Testis (tissue), 3 donors: ENCODE data around the gene EIF2S2. TPM values are rescaled to one million over a fixed set of nuclear protein-coding genes. Genes with fewer than 3 reads are reported as not detected.

ENCODE experiments used
- DNase-seq: peaks from one replicate; pipeline ENCODE4 v3.0.0-alpha.2; 2019
- H3K27ac ChIP-seq, 2 donors: fragments of 200-600 bp; sonication (generic); one replicate each; pipeline ENCODE4 v1.5.1; 2019
- H3K27me3 ChIP-seq: fragments of 200-600 bp; sonication (generic); one replicate; pipeline ENCODE4 v1.5.1; 2019
- H3K36me3 ChIP-seq: fragments of 200-600 bp; sonication (generic); one replicate; pipeline ENCODE4 v1.5.1; 2017; ENCODE audit warnings: low read depth; ENCODE audit errors: missing control alignments
- H3K4me1 ChIP-seq: fragments of 200-600 bp; sonication (generic); one replicate; pipeline ENCODE4 v1.5.1; 2019
- H3K4me3 ChIP-seq, 2 donors: fragments of 200-600 bp; sonication (generic); one replicate each; pipeline ENCODE4 v1.5.1; 2017 to 2019
- H3K9me3 ChIP-seq: fragments of 200-600 bp; sonication (generic); one replicate; pipeline ENCODE4 v1.5.1; 2017
- POLR2A ChIP-seq: fragments of 450-650 bp; IDR thresholded peaks from one replicate; pipeline ENCODE4 v1.6.1; 2017; ENCODE audit warnings: antibody characterized with exemption, mild to moderate bottlenecking, moderate library complexity
- WGBS, 2 donors: methylation state at CpG; one replicate each; pipeline ENCODE4 v1.1.5; 2018; 5-methylcytosine and 5-hydroxymethylcytosine counted together
- intact Hi-C: fragments of 100-400 bp; cut with DNase I; formaldehyde crosslinking; loops from one replicate; pipeline ENCODE4 v1.15.1; 2023; ENCODE audit warnings: low total_unique reads
- polyA plus RNA-seq: library from polyadenylated mRNA; stranded (reverse); fragments of 350-450 nt; fragmentation: Illumina TruSeq; extraction: RNeasy Lipid Tissue Mini Kit (QIAGEN cat#74804); gene quantifications from one replicate; pipeline ENCODE4 v1.2.3, GENCODE V29; 2014; ENCODE audit warnings: low read depth, low replicate concordance; ENCODE audit not compliant: insufficient read depth
- total RNA-seq, 2 donors: library from RNA; depleted of rRNA; stranded (reverse); fragments of >200 nt; gene quantifications; one replicate each; pipeline ENCODE4 v1.2.3, GENCODE V29; 2016
- TF ChIP-seq, protein P1 (sequence below), 3 experiments: fragments of 450-650 bp in 2 of 3; fragments of 200-600 bp in 1 of 3; sonication (generic) in 1 of 3; IDR thresholded peaks; one replicate each; pipeline ENCODE4 v1.5.1; 2016 to 2019; ENCODE audit warnings: antibody characterized with exemption in 3 of 3, mild to moderate bottlenecking in 2 of 3, moderate library complexity in 1 of 3

EIF2S2 gene
- total and polyA plus RNA-seq, 3 donors from 2014 or later, result 41.9 to 48.9 (median 45.4) TPM

DNA sequence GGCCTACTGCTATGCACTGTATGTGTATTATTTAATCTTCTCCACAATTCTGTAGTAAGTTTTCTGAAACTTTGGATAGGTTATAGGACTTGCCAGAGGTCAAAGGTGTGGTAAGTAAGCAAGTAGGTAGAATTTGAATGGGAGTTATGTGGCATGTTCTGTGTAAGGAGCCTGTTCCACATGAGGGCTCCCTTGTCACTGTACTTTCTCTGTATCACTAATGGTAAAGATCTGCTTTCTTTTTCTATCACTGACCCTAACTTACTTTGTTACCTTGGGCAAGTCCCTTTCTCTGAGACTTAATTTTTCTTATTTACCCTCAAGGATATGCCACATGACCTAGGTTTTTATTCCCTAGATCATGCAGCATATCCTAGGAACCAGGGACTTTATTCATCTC, 50.3 kb downstream of the EIF2S2 start:
- Histone ChIP-seq H3K27me3 (no peaks in the 10 kb centered on the region), H3K36me3 (no peaks in the 10 kb centered on the region), H3K27ac (no peak overlapping the region), H3K4me1 (peaks cover 6% of the 10 kb centered on the region), H3K9me3 (no peaks in the 10 kb centered on the region), H3K4me3 (no peak overlapping the region)
- TF ChIP-seq, protein P1, sequence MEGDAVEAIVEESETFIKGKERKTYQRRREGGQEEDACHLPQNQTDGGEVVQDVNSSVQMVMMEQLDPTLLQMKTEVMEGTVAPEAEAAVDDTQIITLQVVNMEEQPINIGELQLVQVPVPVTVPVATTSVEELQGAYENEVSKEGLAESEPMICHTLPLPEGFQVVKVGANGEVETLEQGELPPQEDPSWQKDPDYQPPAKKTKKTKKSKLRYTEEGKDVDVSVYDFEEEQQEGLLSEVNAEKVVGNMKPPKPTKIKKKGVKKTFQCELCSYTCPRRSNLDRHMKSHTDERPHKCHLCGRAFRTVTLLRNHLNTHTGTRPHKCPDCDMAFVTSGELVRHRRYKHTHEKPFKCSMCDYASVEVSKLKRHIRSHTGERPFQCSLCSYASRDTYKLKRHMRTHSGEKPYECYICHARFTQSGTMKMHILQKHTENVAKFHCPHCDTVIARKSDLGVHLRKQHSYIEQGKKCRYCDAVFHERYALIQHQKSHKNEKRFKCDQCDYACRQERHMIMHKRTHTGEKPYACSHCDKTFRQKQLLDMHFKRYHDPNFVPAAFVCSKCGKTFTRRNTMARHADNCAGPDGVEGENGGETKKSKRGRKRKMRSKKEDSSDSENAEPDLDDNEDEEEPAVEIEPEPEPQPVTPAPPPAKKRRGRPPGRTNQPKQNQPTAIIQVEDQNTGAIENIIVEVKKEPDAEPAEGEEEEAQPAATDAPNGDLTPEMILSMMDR (IDR thresholded peaks at IDR 0.05), result no peak
- TF ChIP-seq POLR2A, result no peak
- DNase-seq, result no peak
- intact Hi-C loops, result no loop called here

- no peaks in the 10 kb centered on the region for H3K27me3 ChIP-seq
- H3K4me3 ChIP-seq, result no peak overlapping the region
- no peaks in the 10 kb centered on the region for H3K9me3 ChIP-seq
- H3K36me3 ChIP-seq, result no peaks in the 10 kb centered on the region
- no peak for DNase-seq
- TF ChIP-seq POLR2A, result no peak
- TF ChIP-seq, protein P1 (IDR thresholded peaks at IDR 0.05), result no peak
- 83 to 92% methylated on average over 1 of the region's 1 CpG for WGBS, 2 donors
- intact Hi-C loops, result no loop called here
- H3K27ac ChIP-seq, result no peak overlapping the region
- peaks cover 6% of the 10 kb centered on the region for H3K4me1 ChIP-seq
Measured at GRCh38 chr20:34060970-34061369, 51.1 kb downstream of the EIF2S2 start.

- Histone ChIP-seq H3K27me3 (no peaks in the 10 kb centered on the region), H3K9me3 (no peaks in the 10 kb centered on the region), H3K4me3 (no peak overlapping the region), H3K27ac (no peak overlapping the region), H3K36me3 (no peaks in the 10 kb centered on the region), H3K4me1 (peaks cover 4% of the 10 kb centered on the region)
- no peak for TF ChIP-seq POLR2A
- TF ChIP-seq, protein P1 (IDR thresholded peaks at IDR 0.05), result no peak
- WGBS, 2 donors, result 54 to 56% methylated on average over 1 of the region's 1 CpG
- intact Hi-C loops, result no loop called here
- no peak for DNase-seq
Measured at GRCh38 chr20:34058831-34059230, 53.2 kb downstream of the EIF2S2 start.

- no peak for DNase-seq
- H3K4me3 ChIP-seq, result no peak overlapping the region
- H3K9me3 ChIP-seq, result no peaks in the 10 kb centered on the region
- H3K27me3 ChIP-seq, result no peaks in the 10 kb centered on the region
- H3K36me3 ChIP-seq, result no peaks in the 10 kb centered on the region
- peaks cover 17% of the 10 kb centered on the region for H3K4me1 ChIP-seq
- H3K27ac ChIP-seq, result no peak overlapping the region
- intact Hi-C loops, result no loop called here
- TF ChIP-seq, protein P1 (IDR thresholded peaks at IDR 0.05), result no peak
- no peak for TF ChIP-seq POLR2A
- 31 to 38% methylated on average over 1 of the region's 1 CpG for WGBS, 2 donors
Measured at GRCh38 chr20:34055290-34055689, 56.8 kb downstream of the EIF2S2 start.

DNA sequence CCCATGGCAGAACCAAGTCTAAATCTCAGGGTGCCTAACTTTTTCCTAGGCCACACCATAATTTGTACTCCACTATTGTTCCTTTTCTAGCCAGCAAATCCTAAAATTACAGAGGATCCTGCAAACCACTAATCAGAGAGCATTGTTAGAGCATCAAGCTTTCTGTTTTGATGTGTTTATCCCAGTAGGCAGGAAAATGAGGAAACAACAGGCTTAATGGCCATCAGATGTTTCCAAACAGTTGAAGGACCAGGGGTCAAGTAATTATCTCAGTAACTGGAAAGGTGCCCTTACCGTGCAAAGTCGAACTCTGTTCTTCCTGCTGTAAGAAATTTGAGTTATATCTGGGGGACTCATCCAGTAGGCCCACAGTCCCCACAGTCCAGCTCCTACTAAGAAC, 59.6 kb downstream of the EIF2S2 start:
- WGBS, 2 donors, result 44 to 49% methylated on average over 2 of the region's 2 CpGs
- intact Hi-C loops, result no loop called here

More for the DNA sequence above, 59.6 kb downstream of the EIF2S2 start:
- peaks cover 17% of the 10 kb centered on the region for H3K4me1 ChIP-seq
- TF ChIP-seq POLR2A, result no peak
- TF ChIP-seq, protein P1 (IDR thresholded peaks at IDR 0.05), result no peak
- no peak overlapping the region for H3K27ac ChIP-seq
- no peak overlapping the region for H3K4me3 ChIP-seq
- H3K9me3 ChIP-seq, result no peaks in the 10 kb centered on the region
- no peaks in the 10 kb centered on the region for H3K36me3 ChIP-seq
- no peak for DNase-seq
- no peaks in the 10 kb centered on the region for H3K27me3 ChIP-seq
